ENCODE measurements around the gene TRAF3IP1.

TRAF3IP1 gene

GRCh38 chr2:238415893-238416292 lies 95.6 kb downstream of the TRAF3IP1 start:
- peaks cover 0 to 5% of the 10 kb centered on the region in 2 donors for H3K4me1 ChIP-seq (ENCODE audit: control insufficient read depth in 2 of 2, insufficient read depth in 1 of 2, low read depth in 1 of 2, low read length in 2 of 2)
- H3K9me3 ChIP-seq (replicated peaks in 1 of 2; ENCODE audit: control insufficient read depth in 2 of 2, insufficient read depth in 1 of 2, low read depth in 1 of 2, low read length in 2 of 2), result peaks cover 0 to 2% of the 10 kb centered on the region in 2 donors
- DNase-seq (ENCODE audit: low spot score), result no peak
- H2BK120ac ChIP-seq (ENCODE audit: low read depth, low read length), result no peak overlapping the region
- H2BK12ac ChIP-seq (ENCODE audit: low read length), result no peak overlapping the region
- no peak overlapping the region for H3K9ac ChIP-seq (ENCODE audit: low read depth, low read length, poor library complexity)
- no peak overlapping the region for H4K8ac ChIP-seq (ENCODE audit: low read depth, low read length)
- WGBS, 2 donors (ENCODE audit: extremely low coverage in 2 of 2, insufficient read length in 2 of 2, insufficient replicate concordance in 1 of 2), result no CpG with 5 or more reads among the region's 5 CpGs
- H3K18ac ChIP-seq (ENCODE audit: low read length), result no peak overlapping the region
- no peak overlapping the region for H3K27ac ChIP-seq (replicated peaks; ENCODE audit: low read length)
- H3K27me3 ChIP-seq (ENCODE audit: control insufficient read depth in 3 of 3, insufficient read depth in 3 of 3, low read depth in 1 of 3, low read length in 3 of 3), result no peaks in the 10 kb centered on the region
- no peak overlapping the region for H2AFZ ChIP-seq (ENCODE audit: low read length)
- H4K91ac ChIP-seq (ENCODE audit: low read depth, low read length, poor library complexity), result no peak overlapping the region
- no peak overlapping the region for H2BK15ac ChIP-seq (ENCODE audit: low read length)
- no peak overlapping the region for H2AK5ac ChIP-seq (ENCODE audit: low read depth, low read length)
- no peak overlapping the region for H3K4ac ChIP-seq (ENCODE audit: low read length)
- H2BK5ac ChIP-seq (ENCODE audit: low read length), result no peak overlapping the region
- no peak overlapping the region for H3K4me2 ChIP-seq (ENCODE audit: insufficient read depth, low read length, poor library complexity, severe bottlenecking)
- H3K79me1 ChIP-seq (ENCODE audit: low read depth, low read length), result no peaks in the 10 kb centered on the region
- H3K23ac ChIP-seq (ENCODE audit: low read depth, low read length, poor library complexity), result no peak overlapping the region
- H3K36me3 ChIP-seq (replicated peaks in 1 of 2; ENCODE audit: control insufficient read depth in 2 of 2, insufficient read depth in 2 of 2, low read length in 2 of 2), result no peaks in the 10 kb centered on the region
- H3K14ac ChIP-seq (ENCODE audit: low read length), result no peak overlapping the region
- H3K4me3 ChIP-seq (ENCODE audit: low read length in 2 of 2), result no peak overlapping the region

- Histone ChIP-seq H4K8ac (ENCODE audit: low read depth, low read length) (no peak overlapping the region), H2BK12ac (ENCODE audit: low read length) (no peak overlapping the region), H2AK5ac (ENCODE audit: low read depth, low read length) (no peak overlapping the region), H3K4ac (ENCODE audit: low read length) (no peak overlapping the region), H3K4me3 (ENCODE audit: low read length in 2 of 2) (no peak overlapping the region), H3K23ac (ENCODE audit: low read depth, low read length, poor library complexity) (no peak overlapping the region), H4K91ac (ENCODE audit: low read depth, low read length, poor library complexity) (no peak overlapping the region), H3K18ac (ENCODE audit: low read length) (no peak overlapping the region), H3K4me2 (ENCODE audit: insufficient read depth, low read length, poor library complexity, severe bottlenecking) (no peak overlapping the region), H2BK120ac (ENCODE audit: low read depth, low read length) (no peak overlapping the region), H3K79me1 (ENCODE audit: low read depth, low read length) (no peaks in the 10 kb centered on the region), H3K14ac (ENCODE audit: low read length) (no peak overlapping the region), H3K4me1 (ENCODE audit: control insufficient read depth in 2 of 2, insufficient read depth in 1 of 2, low read depth in 1 of 2, low read length in 2 of 2) (peaks cover 2 to 11% of the 10 kb centered on the region in 2 donors), H2BK5ac (ENCODE audit: low read length) (no peak overlapping the region), H3K9me3 (replicated peaks in 1 of 2; ENCODE audit: control insufficient read depth in 2 of 2, insufficient read depth in 1 of 2, low read depth in 1 of 2, low read length in 2 of 2) (peaks cover 0 to 2% of the 10 kb centered on the region in 2 donors), H2BK15ac (ENCODE audit: low read length) (no peak overlapping the region), H2AFZ (ENCODE audit: low read length) (no peak overlapping the region), H3K36me3 (replicated peaks in 1 of 2; ENCODE audit: control insufficient read depth in 2 of 2, insufficient read depth in 2 of 2, low read length in 2 of 2) (no peaks in the 10 kb centered on the region), H3K27me3 (ENCODE audit: control insufficient read depth in 3 of 3, insufficient read depth in 3 of 3, low read depth in 1 of 3, low read length in 3 of 3) (no peaks in the 10 kb centered on the region), H3K9ac (ENCODE audit: low read depth, low read length, poor library complexity) (no peak overlapping the region), H3K27ac (replicated peaks; ENCODE audit: low read length) (no peak overlapping the region)
- DNase-seq (ENCODE audit: low spot score), result no peak
- no CpG with 5 or more reads among the region's 6 CpGs for WGBS, 2 donors (ENCODE audit: extremely low coverage in 2 of 2, insufficient read length in 2 of 2, insufficient replicate concordance in 1 of 2)
These were observed 98.1 kb downstream of the TRAF3IP1 start for GRCh38 chr2:238418196-238418998.

GRCh38 chr2:238418999-238419546 lies 98.8 kb downstream of the TRAF3IP1 start:
- Histone ChIP-seq H3K4me3 (ENCODE audit: low read length in 2 of 2) (no peak overlapping the region), H4K8ac (ENCODE audit: low read depth, low read length) (no peak overlapping the region), H3K14ac (ENCODE audit: low read length) (no peak overlapping the region), H3K23ac (ENCODE audit: low read depth, low read length, poor library complexity) (no peak overlapping the region), H3K27me3 (ENCODE audit: control insufficient read depth in 3 of 3, insufficient read depth in 3 of 3, low read depth in 1 of 3, low read length in 3 of 3) (no peaks in the 10 kb centered on the region), H3K4me2 (ENCODE audit: insufficient read depth, low read length, poor library complexity, severe bottlenecking) (no peak overlapping the region), H2AK5ac (ENCODE audit: low read depth, low read length) (no peak overlapping the region), H3K27ac (replicated peaks; ENCODE audit: low read length) (no peak overlapping the region), H3K79me1 (ENCODE audit: low read depth, low read length) (no peaks in the 10 kb centered on the region), H3K9me3 (replicated peaks in 1 of 2; ENCODE audit: control insufficient read depth in 2 of 2, insufficient read depth in 1 of 2, low read depth in 1 of 2, low read length in 2 of 2) (peaks cover 0 to 2% of the 10 kb centered on the region in 2 donors), H3K4me1 (ENCODE audit: control insufficient read depth in 2 of 2, insufficient read depth in 1 of 2, low read depth in 1 of 2, low read length in 2 of 2) (peaks cover 2 to 11% of the 10 kb centered on the region in 2 donors), H4K91ac (ENCODE audit: low read depth, low read length, poor library complexity) (no peak overlapping the region), H2BK120ac (ENCODE audit: low read depth, low read length) (no peak overlapping the region), H2AFZ (ENCODE audit: low read length) (no peak overlapping the region), H2BK15ac (ENCODE audit: low read length) (no peak overlapping the region), H3K4ac (ENCODE audit: low read length) (no peak overlapping the region), H2BK5ac (ENCODE audit: low read length) (no peak overlapping the region), H3K36me3 (replicated peaks in 1 of 2; ENCODE audit: control insufficient read depth in 2 of 2, insufficient read depth in 2 of 2, low read length in 2 of 2) (no peaks in the 10 kb centered on the region), H3K18ac (ENCODE audit: low read length) (no peak overlapping the region), H2BK12ac (ENCODE audit: low read length) (no peak overlapping the region), H3K9ac (ENCODE audit: low read depth, low read length, poor library complexity) (no peak overlapping the region)
- no peak for DNase-seq (ENCODE audit: low spot score)
- WGBS, 2 donors (ENCODE audit: extremely low coverage in 2 of 2, insufficient read length in 2 of 2, insufficient replicate concordance in 1 of 2), result no CpG with 5 or more reads among the region's 2 CpGs

GRCh38 chr2:238420442-238420841 lies 100.1 kb downstream of the TRAF3IP1 start:
- no peaks in the 10 kb centered on the region for H3K36me3 ChIP-seq (replicated peaks in 1 of 2; ENCODE audit: control insufficient read depth in 2 of 2, insufficient read depth in 2 of 2, low read length in 2 of 2)
- WGBS, 2 donors (ENCODE audit: extremely low coverage in 2 of 2, insufficient read length in 2 of 2, insufficient replicate concordance in 1 of 2), result no CpG with 5 or more reads among the region's 8 CpGs
- peak overlapping the region; percentile 63 for H2AFZ ChIP-seq (ENCODE audit: low read length)
- no peak for DNase-seq (ENCODE audit: low spot score)
- no peak overlapping the region for H2AK5ac ChIP-seq (ENCODE audit: low read depth, low read length)
- H3K23ac ChIP-seq (ENCODE audit: low read depth, low read length, poor library complexity), result no peak overlapping the region
- peaks cover 3 to 11% of the 10 kb centered on the region in 2 donors for H3K4me1 ChIP-seq (ENCODE audit: control insufficient read depth in 2 of 2, insufficient read depth in 1 of 2, low read depth in 1 of 2, low read length in 2 of 2)
- no peak overlapping the region for H4K8ac ChIP-seq (ENCODE audit: low read depth, low read length)
- H3K79me1 ChIP-seq (ENCODE audit: low read depth, low read length), result no peaks in the 10 kb centered on the region
- H3K4ac ChIP-seq (ENCODE audit: low read length), result no peak overlapping the region
- H3K18ac ChIP-seq (ENCODE audit: low read length), result no peak overlapping the region
- H3K9me3 ChIP-seq (replicated peaks in 1 of 2; ENCODE audit: control insufficient read depth in 2 of 2, insufficient read depth in 1 of 2, low read depth in 1 of 2, low read length in 2 of 2), result peaks cover 0 to 2% of the 10 kb centered on the region in 2 donors
- H3K4me2 ChIP-seq (ENCODE audit: insufficient read depth, low read length, poor library complexity, severe bottlenecking), result no peak overlapping the region
- H3K27ac ChIP-seq (replicated peaks; ENCODE audit: low read length), result no peak overlapping the region
- no peak overlapping the region for H3K14ac ChIP-seq (ENCODE audit: low read length)
- no peak overlapping the region for H2BK12ac ChIP-seq (ENCODE audit: low read length)
- no peak overlapping the region for H2BK120ac ChIP-seq (ENCODE audit: low read depth, low read length)
- H3K27me3 ChIP-seq (ENCODE audit: control insufficient read depth in 3 of 3, insufficient read depth in 3 of 3, low read depth in 1 of 3, low read length in 3 of 3), result no peaks in the 10 kb centered on the region
- no peak overlapping the region for H3K9ac ChIP-seq (ENCODE audit: low read depth, low read length, poor library complexity)
- no peak overlapping the region for H2BK15ac ChIP-seq (ENCODE audit: low read length)
- H4K91ac ChIP-seq (ENCODE audit: low read depth, low read length, poor library complexity), result no peak overlapping the region
- no peak overlapping the region for H2BK5ac ChIP-seq (ENCODE audit: low read length)
- H3K4me3 ChIP-seq (ENCODE audit: low read length in 2 of 2), result no peak overlapping the region

All from neuronal stem cell (in vitro differentiated cells).